Measurements from ENCODE around the gene SMIM14.

DNA sequence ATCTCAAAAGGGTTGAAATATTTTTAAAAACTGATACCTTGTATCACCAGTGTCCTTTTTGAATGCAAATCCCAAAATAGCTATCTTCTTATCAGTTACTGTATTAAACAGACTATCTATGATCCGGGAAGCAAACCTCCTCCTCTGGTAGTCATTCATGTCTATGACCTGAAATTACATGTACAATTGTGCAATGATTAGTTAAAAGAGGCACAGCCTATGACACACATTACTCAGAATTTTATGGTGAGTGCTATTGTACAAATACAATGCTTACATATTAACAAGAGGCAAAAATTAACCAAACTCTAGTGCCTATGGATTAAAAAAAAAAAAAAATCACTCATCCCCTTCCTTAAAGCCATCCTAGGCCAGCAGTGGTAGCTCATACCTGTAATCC is 133.1 kb downstream of the SMIM14 start:
- TF ChIP-seq, protein P1, sequence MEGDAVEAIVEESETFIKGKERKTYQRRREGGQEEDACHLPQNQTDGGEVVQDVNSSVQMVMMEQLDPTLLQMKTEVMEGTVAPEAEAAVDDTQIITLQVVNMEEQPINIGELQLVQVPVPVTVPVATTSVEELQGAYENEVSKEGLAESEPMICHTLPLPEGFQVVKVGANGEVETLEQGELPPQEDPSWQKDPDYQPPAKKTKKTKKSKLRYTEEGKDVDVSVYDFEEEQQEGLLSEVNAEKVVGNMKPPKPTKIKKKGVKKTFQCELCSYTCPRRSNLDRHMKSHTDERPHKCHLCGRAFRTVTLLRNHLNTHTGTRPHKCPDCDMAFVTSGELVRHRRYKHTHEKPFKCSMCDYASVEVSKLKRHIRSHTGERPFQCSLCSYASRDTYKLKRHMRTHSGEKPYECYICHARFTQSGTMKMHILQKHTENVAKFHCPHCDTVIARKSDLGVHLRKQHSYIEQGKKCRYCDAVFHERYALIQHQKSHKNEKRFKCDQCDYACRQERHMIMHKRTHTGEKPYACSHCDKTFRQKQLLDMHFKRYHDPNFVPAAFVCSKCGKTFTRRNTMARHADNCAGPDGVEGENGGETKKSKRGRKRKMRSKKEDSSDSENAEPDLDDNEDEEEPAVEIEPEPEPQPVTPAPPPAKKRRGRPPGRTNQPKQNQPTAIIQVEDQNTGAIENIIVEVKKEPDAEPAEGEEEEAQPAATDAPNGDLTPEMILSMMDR (IDR thresholded peaks at IDR 0.05), result no peak
- TF ChIP-seq POLR2AphosphoS5 (IDR thresholded peaks at IDR 0.05; ENCODE audit: low read depth, low read length) (no peak), SIN3A (IDR thresholded peaks at IDR 0.05; ENCODE audit: borderline replicate concordance, insufficient read depth, low read depth, low read length) (no peak)
- TF ChIP-seq, protein P2, sequence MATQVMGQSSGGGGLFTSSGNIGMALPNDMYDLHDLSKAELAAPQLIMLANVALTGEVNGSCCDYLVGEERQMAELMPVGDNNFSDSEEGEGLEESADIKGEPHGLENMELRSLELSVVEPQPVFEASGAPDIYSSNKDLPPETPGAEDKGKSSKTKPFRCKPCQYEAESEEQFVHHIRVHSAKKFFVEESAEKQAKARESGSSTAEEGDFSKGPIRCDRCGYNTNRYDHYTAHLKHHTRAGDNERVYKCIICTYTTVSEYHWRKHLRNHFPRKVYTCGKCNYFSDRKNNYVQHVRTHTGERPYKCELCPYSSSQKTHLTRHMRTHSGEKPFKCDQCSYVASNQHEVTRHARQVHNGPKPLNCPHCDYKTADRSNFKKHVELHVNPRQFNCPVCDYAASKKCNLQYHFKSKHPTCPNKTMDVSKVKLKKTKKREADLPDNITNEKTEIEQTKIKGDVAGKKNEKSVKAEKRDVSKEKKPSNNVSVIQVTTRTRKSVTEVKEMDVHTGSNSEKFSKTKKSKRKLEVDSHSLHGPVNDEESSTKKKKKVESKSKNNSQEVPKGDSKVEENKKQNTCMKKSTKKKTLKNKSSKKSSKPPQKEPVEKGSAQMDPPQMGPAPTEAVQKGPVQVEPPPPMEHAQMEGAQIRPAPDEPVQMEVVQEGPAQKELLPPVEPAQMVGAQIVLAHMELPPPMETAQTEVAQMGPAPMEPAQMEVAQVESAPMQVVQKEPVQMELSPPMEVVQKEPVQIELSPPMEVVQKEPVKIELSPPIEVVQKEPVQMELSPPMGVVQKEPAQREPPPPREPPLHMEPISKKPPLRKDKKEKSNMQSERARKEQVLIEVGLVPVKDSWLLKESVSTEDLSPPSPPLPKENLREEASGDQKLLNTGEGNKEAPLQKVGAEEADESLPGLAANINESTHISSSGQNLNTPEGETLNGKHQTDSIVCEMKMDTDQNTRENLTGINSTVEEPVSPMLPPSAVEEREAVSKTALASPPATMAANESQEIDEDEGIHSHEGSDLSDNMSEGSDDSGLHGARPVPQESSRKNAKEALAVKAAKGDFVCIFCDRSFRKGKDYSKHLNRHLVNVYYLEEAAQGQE (IDR thresholded peaks at IDR 0.05; ENCODE audit: insufficient read depth in 1 of 2, low read depth in 2 of 2, low read length in 1 of 2), result no peak
